IMR-90 (cell line): ENCODE results near the gene NANOGP8. TPM values are rescaled to one million over a fixed set of nuclear protein-coding genes. Genes with fewer than 3 reads are reported as not detected.

Experiments used
- ATAC-seq: fragments of 200-7000 bp; cut with Tn5 transposase; 2 replicates; pipeline ENCODE4 v1.9.1; 2020; ENCODE audit warnings: low read depth, mild to moderate bottlenecking, moderate library complexity
- BruUV-seq: library from RNA; stranded (reverse); fragments of 400-500 nt; replicated peaks from 2 replicates; lab custom pipeline; 2021; lab: Mats Ljungman, UMichigan
- CTCF ChIA-PET: fragments of 300-600 bp; formaldehyde crosslinking; extraction: SDS; loops from one replicate; lab custom pipeline; 2021; ENCODE audit warnings: antibody characterized with exemption; lab: Yijun Ruan, JAX
- POLR2A ChIA-PET: fragments of 300-600 bp; sonication (Branson Sonifier 250); formaldehyde crosslinking; loops from one replicate; lab custom pipeline; 2022; ENCODE audit warnings: antibody characterized with exemption; ENCODE audit not compliant: unreplicated experiment; lab: Charles Lee
- DNase-seq: peaks from one replicate; pipeline ENCODE4 v3.0.0; 2013
- H2AFZ ChIP-seq: replicated peaks from 2 replicates; pipeline ENCODE3; 2013; ENCODE audit warnings: low read length, mild to moderate bottlenecking; ENCODE audit not compliant: poor library complexity
- H2AK5ac ChIP-seq: 2 replicates; pipeline ENCODE4 v1.6.1; 2013; ENCODE audit warnings: low read depth, low read length, inconsistent platforms
- H2AK9ac ChIP-seq: replicated peaks from 2 replicates; pipeline ENCODE3; 2013; ENCODE audit warnings: mild to moderate bottlenecking, low read depth, low read length, moderate library complexity; ENCODE audit not compliant: poor library complexity
- H2BK120ac ChIP-seq: 2 replicates; pipeline ENCODE4 v1.6.1; 2013; ENCODE audit warnings: low read depth, low read length, inconsistent platforms
- H2BK15ac ChIP-seq: 3 replicates; pipeline ENCODE4 v1.6.1; 2013; ENCODE audit warnings: low read depth, low read length, inconsistent platforms
- H2BK20ac ChIP-seq: 2 replicates; pipeline ENCODE4 v1.6.1; 2013; ENCODE audit warnings: low read depth, mild to moderate bottlenecking, inconsistent platforms, low read length, moderate library complexity
- H2BK5ac ChIP-seq: 2 replicates; pipeline ENCODE4 v1.6.1; 2013; ENCODE audit warnings: mild to moderate bottlenecking, low read depth, low read length, inconsistent platforms; ENCODE audit not compliant: poor library complexity, severe bottlenecking
- H3K14ac ChIP-seq: replicated peaks from 2 replicates; pipeline ENCODE4 v1.6.1; 2013; ENCODE audit warnings: low read depth, low read length, inconsistent platforms
- H3K18ac ChIP-seq: 2 replicates; pipeline ENCODE4 v1.6.1; 2013; ENCODE audit warnings: low read depth, low read length, control low read depth
- H3K23ac ChIP-seq: 2 replicates; pipeline ENCODE4 v1.6.1; 2013; ENCODE audit warnings: low read depth, low read length, inconsistent platforms
- H3K27ac ChIP-seq: 2 replicates; pipeline ENCODE4 v1.5.1; 2013; ENCODE audit warnings: mild to moderate bottlenecking, control low read depth, low read length; ENCODE audit not compliant: insufficient read depth
- H3K27me3 ChIP-seq: 2 replicates; pipeline ENCODE4 v1.6.1; 2013; ENCODE audit warnings: low read length; ENCODE audit not compliant: control insufficient read depth, insufficient read depth
- H3K36me3 ChIP-seq: 2 replicates; pipeline ENCODE4 v1.6.1; 2013; ENCODE audit warnings: low read length, mixed read lengths; ENCODE audit not compliant: control insufficient read depth, insufficient read depth
- H3K4ac ChIP-seq: 2 replicates; pipeline ENCODE4 v1.6.1; 2013; ENCODE audit warnings: low read depth, low read length, inconsistent platforms
- H3K4me1 ChIP-seq: 2 replicates; pipeline ENCODE4 v1.6.1; 2013; ENCODE audit warnings: low read length, mixed read lengths; ENCODE audit not compliant: control insufficient read depth, insufficient read depth
- H3K4me2 ChIP-seq: 2 replicates; pipeline ENCODE4 v1.6.1; 2013; ENCODE audit warnings: low read depth, mild to moderate bottlenecking, control low read depth, low read length, moderate library complexity
- H3K4me3 ChIP-seq: 2 replicates; pipeline ENCODE4 v1.5.1; 2013; ENCODE audit warnings: low read depth, mild to moderate bottlenecking, control low read depth, low read length, moderate library complexity; ENCODE audit not compliant: insufficient read depth
- H3K56ac ChIP-seq: 2 replicates; pipeline ENCODE4 v1.6.1; 2013; ENCODE audit warnings: low read length, inconsistent platforms; ENCODE audit not compliant: insufficient read depth; ENCODE audit errors: extremely low read depth
- H3K79me1 ChIP-seq, 2 experiments: 2 replicates each; pipeline ENCODE4 v1.6.1; 2013; ENCODE audit warnings: low read length in 2 of 2, inconsistent platforms in 1 of 2, low read depth in 1 of 2
- H3K9ac ChIP-seq: 2 replicates; pipeline ENCODE4 v1.6.1; 2013; ENCODE audit warnings: low read depth, low read length, control low read depth
- H3K9me1 ChIP-seq: 2 replicates; pipeline ENCODE4 v1.6.1; 2013; ENCODE audit warnings: low read length, inconsistent platforms; ENCODE audit not compliant: insufficient read depth
- H3K9me3 ChIP-seq: 2 replicates; pipeline ENCODE4 v1.6.1; 2013; ENCODE audit warnings: low read length; ENCODE audit not compliant: control insufficient read depth, insufficient read depth
- H4K20me1 ChIP-seq: 2 replicates; pipeline ENCODE4 v1.6.1; 2013; ENCODE audit warnings: low read length, inconsistent platforms; ENCODE audit not compliant: insufficient read depth
- H4K5ac ChIP-seq: 2 replicates; pipeline ENCODE4 v1.6.1; 2013; ENCODE audit warnings: mild to moderate bottlenecking, low read depth, low read length, control low read depth
- H4K8ac ChIP-seq, 2 experiments: 2 replicates each; pipeline ENCODE4 v1.6.1; 2013; ENCODE audit warnings: low read depth in 2 of 2, low read length in 2 of 2, control low read depth in 1 of 2, inconsistent platforms in 1 of 2
- H4K91ac ChIP-seq: 2 replicates; pipeline ENCODE4 v1.6.1; 2013; ENCODE audit warnings: low read depth, low read length, inconsistent platforms; ENCODE audit not compliant: insufficient read depth
- BHLHE40 ChIP-seq: fragments of 150-350 bp; IDR thresholded peaks from 2 replicates; pipeline ENCODE4 v1.6.1; 2016; ENCODE audit warnings: mild to moderate bottlenecking, low read depth, low read length
- CEBPB ChIP-seq: IDR thresholded peaks from 2 replicates; pipeline ENCODE4 v1.6.1; 2012; ENCODE audit warnings: low read depth, low read length, improper control_type of control experiment
- CTCF ChIP-seq: conservative IDR thresholded peaks from 2 replicates; pipeline ENCODE4 v1.5.1; 2012; ENCODE audit warnings: mild to moderate bottlenecking, low read depth, low read length, improper control_type of control experiment
- ELK1 ChIP-seq: fragments of 150-350 bp; IDR thresholded peaks from 2 replicates; pipeline ENCODE4 v1.6.1; 2016; ENCODE audit warnings: low read depth, mild to moderate bottlenecking, low read length, moderate library complexity, borderline replicate concordance
- FOS ChIP-seq: fragments of 150-350 bp; IDR thresholded peaks from 2 replicates; pipeline ENCODE4 v1.6.1; 2016; ENCODE audit warnings: low read depth, low read length
- MAFK ChIP-seq: IDR thresholded peaks from 2 replicates; pipeline ENCODE4 v1.6.1; 2012; ENCODE audit warnings: low read depth, low read length, improper control_type of control experiment
- MAZ ChIP-seq: IDR thresholded peaks from 2 replicates; pipeline ENCODE4 v1.6.1; 2012; ENCODE audit warnings: low read depth, mild to moderate bottlenecking, low read length, improper control_type of control experiment, moderate library complexity, borderline replicate concordance
- MXI1 ChIP-seq: IDR thresholded peaks from 2 replicates; pipeline ENCODE4 v1.6.1; 2012; ENCODE audit warnings: low read depth, mild to moderate bottlenecking, low read length, moderate library complexity, borderline replicate concordance
- NFE2L2 ChIP-seq: fragments of 150-350 bp; IDR thresholded peaks from 2 replicates; pipeline ENCODE4 v1.6.1; 2016; ENCODE audit warnings: low read depth, mild to moderate bottlenecking, low read length
- POLR2A ChIP-seq: IDR thresholded peaks from 2 replicates; pipeline ENCODE4 v1.6.1; 2012; ENCODE audit warnings: mild to moderate bottlenecking, low read depth, low read length
- RAD21 ChIP-seq: IDR thresholded peaks from 2 replicates; pipeline ENCODE4 v1.6.1; 2012; ENCODE audit warnings: low read length, improper control_type of control experiment
- RCOR1 ChIP-seq: IDR thresholded peaks from 2 replicates; pipeline ENCODE4 v1.6.1; 2012; ENCODE audit warnings: mild to moderate bottlenecking, low read length, improper control_type of control experiment; ENCODE audit not compliant: insufficient replicate concordance
- RFX5 ChIP-seq: IDR thresholded peaks from 2 replicates; pipeline ENCODE4 v1.8.0; 2012; ENCODE audit warnings: low read depth, mild to moderate bottlenecking, low read length, moderate library complexity
- SMC3 ChIP-seq: fragments of 150-350 bp; IDR thresholded peaks from 2 replicates; pipeline ENCODE4 v1.6.1; 2016; ENCODE audit warnings: low read depth, mild to moderate bottlenecking, antibody characterized with exemption, low read length, moderate library complexity
- USF2 ChIP-seq: fragments of 150-350 bp; IDR thresholded peaks from 2 replicates; pipeline ENCODE4 v1.6.1; 2017; ENCODE audit warnings: mild to moderate bottlenecking, antibody characterized with exemption, low read length, low read depth
- WGBS, 2 experiments: methylation state at CpG; one replicate each; pipeline versions ENCODE4 v1.1.5 to v1.1.7; 2013; ENCODE audit warnings: missing lambda C conversion rate in 2 of 2; ENCODE audit not compliant: insufficient read length in 1 of 2; ENCODE audit errors: extremely low coverage in 2 of 2; 5-methylcytosine and 5-hydroxymethylcytosine counted together
- dilution Hi-C: fragments of 300-500 bp; cut with HindIII; formaldehyde crosslinking; loops from one replicate; pipeline ENCODE4 v1.14.3; 2018; ENCODE audit warnings: low sequenced_read_pairs; ENCODE audit not compliant: unreplicated experiment
- in situ Hi-C: fragments of 300-500 bp; cut with MboI; formaldehyde crosslinking; loops from 3 replicates; pipeline ENCODE4 v1.14.3; 2019; ENCODE audit warnings: low sequenced_read_pairs, inconsistent platforms, mixed read lengths
- intact Hi-C: fragments of 100-400 bp; cut with micrococcal nuclease; formaldehyde crosslinking; loops from 2 replicates; pipeline ENCODE4 v1.10.0; 2022
- polyA plus RNA-seq, 3 experiments: library from polyadenylated mRNA; depleted of rRNA; stranded (reverse); fragments of >200 nt; gene quantifications; 2 replicates each; pipeline ENCODE4 v1.2.3, GENCODE V29; 2012; ENCODE audit warnings: low replicate concordance in 1 of 3
- total RNA-seq: library from RNA; depleted of rRNA; stranded (reverse); fragments of >200 nt; gene quantifications from 2 replicates; pipeline ENCODE4 v1.2.3, GENCODE V29; 2012

The NANOGP8 gene
- total and polyA plus RNA-seq, 2 of the 4 experiments (the other 2 are of a cell fraction), result not detected

GRCh38 chr15:35061825-35062737 is 23.0 kb downstream of the NANOGP8 start:
- no peaks in the 10 kb centered on the region for H3K36me3 ChIP-seq
- no peak overlapping the region for H3K9ac ChIP-seq
- BruUV-seq, result no TSS peak
- peak overlapping the region in 1 of 2 experiments; percentile 49; a peak in 1 of 4 replicates for H4K8ac ChIP-seq
- H3K56ac ChIP-seq, result no peak overlapping the region
- intact Hi-C loops, result no loop called here
- H3K14ac ChIP-seq, result no peak overlapping the region
- H3K4me1 ChIP-seq, result peaks cover 5% of the 10 kb centered on the region
- ChIA-PET POLR2A (no interaction called here), CTCF (no interaction called here)
- H4K91ac ChIP-seq, result no peak overlapping the region
- H3K4me2 ChIP-seq, result no peak overlapping the region
- DNase-seq, result no peak
- no peak overlapping the region for H3K27ac ChIP-seq
- H3K4me3 ChIP-seq, result no peak overlapping the region
- no peak overlapping the region for H2AFZ ChIP-seq
- no peak for ATAC-seq
- no peak overlapping the region for H3K4ac ChIP-seq
- no peaks in the 10 kb centered on the region for H3K9me1 ChIP-seq
- no CpG with 5 or more reads among the region's 6 CpGs for WGBS, 2 experiments
- no peak overlapping the region for H2BK5ac ChIP-seq
- H2AK9ac ChIP-seq, result no peak overlapping the region
- no peaks in the 10 kb centered on the region for H4K20me1 ChIP-seq
- no peak overlapping the region for H2BK20ac ChIP-seq
- in situ Hi-C loops, result no loop called here
- H3K27me3 ChIP-seq, result no peaks in the 10 kb centered on the region
- no peak overlapping the region for H2AK5ac ChIP-seq
- dilution Hi-C loops, result no loop called here
- no peaks in the 10 kb centered on the region for H3K9me3 ChIP-seq
- H3K18ac ChIP-seq, result no peak overlapping the region
- no peaks in the 10 kb centered on the region for H3K79me1 ChIP-seq
- no peak overlapping the region for H4K5ac ChIP-seq
- H3K23ac ChIP-seq, result no peak overlapping the region
- H2BK120ac ChIP-seq, result no peak overlapping the region
- H2BK15ac ChIP-seq, result no peak overlapping the region
- TF ChIP-seq SMC3 (no peak), FOS (no peak), BHLHE40 (no peak), RFX5 (no peak), USF2 (no peak), RAD21 (no peak), MAZ (no peak), CTCF (no peak), RCOR1 (no peak), ELK1 (no peak), CEBPB (no peak), NFE2L2 (no peak), POLR2A (no peak), MAFK (no peak), MXI1 (no peak)
